ENCODE results near the gene AK3.
A peak's percentile ranks its signal among the peaks of the same experiment; 100 is the strongest.
"Not testable (repeated sequence)": the region's sequence is repeated elsewhere in the genome, so short reads cannot be mapped to it uniquely, and the experiment has no call there.

The AK3 gene

GRCh38 chr9:4662989-4663792 is 77.8 kb downstream of the AK3 start:
- DNase-seq, result no peak

- DNase-seq, result peak; percentile 60
Observed at GRCh38 chr9:4662108-4662988, 78.7 kb downstream of the AK3 start, which contains the start of gene PLPP6. Gene PLPP6, plus strand, starts transcription at chr9:4662294. Its CDS starts 82 bp downstream, at chr9:4662376.

- DNase-seq, result no peak
Observed at GRCh38 chr9:4661611-4662010, 79.4 kb downstream of the AK3 start.

GRCh38 chr9:4661165-4661564 is 79.8 kb downstream of the AK3 start:
- no peak for DNase-seq

- not testable (repeated sequence) for DNase-seq
Observed at GRCh38 chr9:4660665-4661064, 80.3 kb downstream of the AK3 start.
